Type B pancreatic cell (in vitro differentiated cells): Measurements from ENCODE around the gene CHPF2. TPM values are rescaled to one million over a fixed set of nuclear protein-coding genes. Genes with fewer than 3 reads are reported as not detected.

ENCODE experiments used
- DNase-seq: peaks from one replicate; pipeline ENCODE4 v3.0.0; 2021; ENCODE audit warnings: mixed read lengths; ENCODE audit not compliant: unreplicated experiment; ENCODE audit errors: extremely low spot score
- H3K27ac Mint-ChIP-seq: 2 replicates; pipeline ENCODE4 v1.8.0; 2021; ENCODE audit warnings: mild to moderate bottlenecking, mixed read lengths
- H3K27me3 Mint-ChIP-seq: 2 replicates; pipeline ENCODE4 v1.8.0; 2021; ENCODE audit warnings: mixed read lengths
- H3K36me3 Mint-ChIP-seq: 2 replicates; pipeline ENCODE4 v1.8.0; 2021; ENCODE audit warnings: mixed read lengths
- H3K4me1 Mint-ChIP-seq: one replicate; pipeline ENCODE4 v1.8.0; 2021; ENCODE audit warnings: mixed read lengths; ENCODE audit not compliant: unreplicated experiment
- H3K4me3 Mint-ChIP-seq: 2 replicates; pipeline ENCODE4 v1.8.0; 2021; ENCODE audit warnings: mild to moderate bottlenecking, mixed read lengths
- H3K9me3 Mint-ChIP-seq: 2 replicates; pipeline ENCODE4 v1.8.0; 2021; ENCODE audit warnings: mixed read lengths
- CTCF ChIP-seq: fragments of 200-600 bp; sonication (generic); conservative IDR thresholded peaks from 2 replicates; pipeline ENCODE4 v1.5.0; 2021; ENCODE audit warnings: antibody characterized with exemption, mild to moderate bottlenecking
- total RNA-seq: library from RNA; stranded (reverse); gene quantifications from 2 replicates; pipeline ENCODE4 v1.2.1, GENCODE V29; 2021; ENCODE audit warnings: low replicate concordance

Gene CHPF2
- total RNA-seq, 1 donor from 2014 or later, result 44.4 TPM

DNA sequence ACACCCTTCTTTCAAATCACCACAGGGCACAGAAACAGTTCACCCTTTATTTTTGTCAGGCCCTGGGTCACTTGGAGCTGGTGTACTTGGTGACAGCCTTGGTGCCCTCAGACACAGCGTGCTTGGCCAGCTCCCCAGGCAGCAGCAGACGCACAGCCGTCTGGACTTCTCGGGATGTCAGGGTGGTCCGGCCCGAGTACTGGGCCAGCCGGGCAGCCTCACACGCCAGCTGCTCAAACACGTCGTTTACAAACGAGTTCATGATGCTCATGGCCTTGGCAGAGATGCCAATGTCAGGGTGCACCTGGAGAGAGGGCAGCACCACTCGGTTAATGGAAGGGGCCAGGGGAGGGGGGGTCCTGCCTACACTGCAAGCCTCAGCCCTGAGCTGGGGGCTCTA, 24.5 kb upstream of the CHPF2 start:
- Mint-ChIP-seq H3K27ac (no peak overlapping the region), H3K4me1 (no peaks in the 10 kb centered on the region), H3K36me3 (no peaks in the 10 kb centered on the region), H3K4me3 (no peak overlapping the region), H3K9me3 (no peaks in the 10 kb centered on the region), H3K27me3 (peaks cover 41% of the 10 kb centered on the region)
- DNase-seq, result no peak
- TF ChIP-seq CTCF, result no peak

DNA sequence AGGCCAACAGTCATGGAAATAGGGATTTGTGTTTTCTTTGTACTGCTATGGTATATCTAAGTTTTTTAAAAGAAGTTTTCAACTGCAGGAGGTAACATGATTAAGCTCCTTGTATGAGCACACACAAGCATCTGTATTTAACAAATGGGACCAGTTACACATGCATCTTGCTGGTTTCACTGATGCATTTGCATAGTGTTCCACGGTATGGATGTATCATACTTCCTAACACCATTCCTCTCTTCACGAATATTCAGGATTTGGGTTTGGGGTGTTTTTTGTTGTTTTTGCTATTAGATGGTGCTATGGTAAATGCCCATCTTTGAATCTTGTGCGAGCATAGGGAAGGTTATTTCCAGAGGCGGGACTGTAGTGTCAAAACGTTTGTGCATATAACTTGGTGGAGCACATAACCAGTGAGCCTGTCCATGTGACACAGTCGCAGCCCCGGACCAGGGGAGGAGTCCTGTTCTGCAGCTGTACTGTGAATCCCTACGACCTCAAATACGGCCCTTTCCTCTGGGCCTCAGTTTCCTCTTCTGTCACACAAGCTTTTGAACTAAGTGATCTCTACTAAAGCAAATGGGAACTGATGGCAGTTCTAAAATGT, 23.9 kb upstream of the CHPF2 start:
- no peaks in the 10 kb centered on the region for H3K9me3 Mint-ChIP-seq

DNA sequence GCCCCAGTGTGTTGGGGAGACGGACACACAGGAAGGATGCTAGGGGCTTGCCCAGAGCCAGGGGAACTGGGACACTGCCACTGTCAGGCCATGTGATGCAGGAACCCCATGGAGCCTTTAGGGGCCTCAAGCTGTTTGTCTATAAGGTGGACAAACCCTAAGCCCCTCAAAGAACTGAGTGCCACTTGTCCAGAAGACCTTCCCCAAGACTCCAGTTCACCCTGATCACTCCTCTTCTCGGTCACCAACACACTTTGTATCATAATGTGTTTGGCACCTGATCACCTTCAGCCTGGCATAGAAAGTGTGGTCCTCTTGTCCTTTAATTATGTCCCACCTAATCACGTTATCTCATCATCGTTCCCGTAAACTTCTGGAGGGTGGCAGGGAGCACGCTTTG, 22.7 kb upstream of the CHPF2 start:
- Mint-ChIP-seq H3K9me3 (no peaks in the 10 kb centered on the region), H3K27me3 (peaks cover 31% of the 10 kb centered on the region), H3K4me1 (no peaks in the 10 kb centered on the region), H3K4me3 (no peak overlapping the region), H3K36me3 (peaks cover 9% of the 10 kb centered on the region), H3K27ac (no peak overlapping the region)
- no peak for TF ChIP-seq CTCF
- DNase-seq, result no peak

More for the DNA sequence above, 23.9 kb upstream of the CHPF2 start:
- Mint-ChIP-seq H3K4me1 (no peaks in the 10 kb centered on the region), H3K4me3 (no peak overlapping the region), H3K36me3 (peaks cover 3% of the 10 kb centered on the region), H3K27ac (no peak overlapping the region), H3K27me3 (peaks cover 36% of the 10 kb centered on the region)
- no peak for TF ChIP-seq CTCF
- DNase-seq, result no peak

DNA sequence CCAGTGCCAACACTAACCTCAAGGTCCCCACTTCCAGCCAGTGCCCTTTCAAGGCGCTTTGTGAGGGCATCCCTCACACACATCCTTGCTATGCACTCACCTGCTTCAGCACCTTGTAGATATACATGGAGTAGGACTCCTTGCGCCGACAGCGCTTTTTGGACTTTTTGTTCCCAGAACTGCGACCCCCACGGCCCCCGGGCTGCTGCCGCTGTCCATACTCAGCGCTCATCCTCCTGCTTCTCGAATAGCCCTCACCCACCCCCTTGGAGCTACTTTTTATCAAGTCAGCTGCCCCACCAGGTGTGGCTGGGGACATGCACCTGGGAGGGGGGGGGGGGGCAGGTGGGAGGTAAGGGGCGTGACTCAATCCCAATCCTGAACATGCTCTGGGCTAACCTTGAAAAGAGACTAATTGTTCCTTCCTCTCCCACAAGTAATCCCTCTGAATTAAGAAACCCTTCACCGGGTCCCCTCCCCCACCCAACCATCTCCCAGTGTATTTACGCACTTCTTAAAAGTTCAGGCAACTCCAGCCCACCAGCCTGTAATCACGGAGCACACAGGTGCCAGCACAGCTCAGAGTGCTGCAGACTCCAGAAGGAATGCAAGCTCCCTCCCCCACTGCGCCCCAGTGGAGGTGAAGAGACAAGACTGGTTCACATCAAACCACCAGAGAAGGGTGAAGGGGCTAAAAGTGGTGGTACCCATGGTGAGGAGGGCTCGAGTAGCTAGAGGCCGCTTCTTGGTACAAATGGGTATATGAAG, 22.0 kb upstream of the CHPF2 start, which contains the start of gene H2BK1:
Gene H2BK1 (minus strand): TSS at position 402 of the 768 bp plus-strand sequence. CDS start 170 bp downstream, at position 232.
- Mint-ChIP-seq H3K4me1 (no peaks in the 10 kb centered on the region), H3K9me3 (no peaks in the 10 kb centered on the region), H3K27ac (no peak within 1 kb of the TSS), H3K27me3 (peaks cover 24% of the 10 kb centered on the region), H3K36me3 (peaks cover 14% of the 10 kb centered on the region), H3K4me3 (no peak within 1 kb of the TSS)
- TF ChIP-seq CTCF, result no peak
- no peak for DNase-seq

- no peak for DNase-seq
- peaks cover 17% of the 10 kb centered on the region for H3K27me3 Mint-ChIP-seq
- TF ChIP-seq CTCF, result no peak
- no peaks in the 10 kb centered on the region for H3K4me1 Mint-ChIP-seq
- H3K27ac Mint-ChIP-seq, result no peak overlapping the region
- no peaks in the 10 kb centered on the region for H3K9me3 Mint-ChIP-seq
- H3K36me3 Mint-ChIP-seq, result peaks cover 21% of the 10 kb centered on the region
- no peak overlapping the region for H3K4me3 Mint-ChIP-seq
Observed at GRCh38 chr7:151211155-151211772, 21.0 kb upstream of the CHPF2 start.
